ENCODE measurements around the gene SEC61A2. TPM values are rescaled to one million over a fixed set of nuclear protein-coding genes. Genes with fewer than 3 reads are reported as not detected.

The SEC61A2 gene
- total and polyA plus RNA-seq, 10 of the 15 experiments (the other 5 are each of a cell fraction or from before 2014, with no cell fraction given): 3.0 to 36.2 (median 8.6) TPM

GRCh38 chr10:12165036-12165435 lies 35.6 kb downstream of the SEC61A2 start:
- Histone ChIP-seq H3K9me3 (replicated peaks; ENCODE audit: control insufficient read depth, insufficient read depth, low read length) (no peaks in the 10 kb centered on the region), H3K4me2 (ENCODE audit: control insufficient read depth, insufficient read depth) (no peak overlapping the region), H2AFZ (ENCODE audit: control insufficient read depth, low read depth, low read length) (no peak overlapping the region), H3K4me3 (no peak overlapping the region), H4K20me1 (ENCODE audit: control insufficient read depth, insufficient read depth) (no peaks in the 10 kb centered on the region), H3K9ac (ENCODE audit: control insufficient read depth, insufficient read depth, low read length) (no peak overlapping the region), H3K36me3 (ENCODE audit: control insufficient read depth in 2 of 2, insufficient read depth in 2 of 2, low read length in 1 of 2) (peaks cover 18 to 22% of the 10 kb centered on the region in 2 experiments), H3K27me3 (replicated peaks in 1 of 2; ENCODE audit: control insufficient read depth in 2 of 2, insufficient read depth in 2 of 2, low read length in 1 of 2) (no peaks in the 10 kb centered on the region), H3K79me2 (ENCODE audit: control insufficient read depth, insufficient read depth, low read length) (no peaks in the 10 kb centered on the region), H3K4me1 (ENCODE audit: control insufficient read depth, insufficient read depth, low read length) (no peaks in the 10 kb centered on the region), H3K27ac (ENCODE audit: control insufficient read depth, insufficient read depth) (no peak overlapping the region)
- ChIA-PET SMC1A (ENCODE audit: uncharacterized antibody, unreplicated experiment) (no interaction called here), POLR2A (no interaction called here), RAD21 (ENCODE audit: unreplicated experiment) (no interaction called here), CTCF (no interaction called here)
- BruUV-seq (replicated peaks): no TSS peak
- WGBS (ENCODE audit: insufficient coverage, insufficient replicate concordance, low lambda C conversion rate, missing lambda C conversion rate): 63% methylated on average over 3 of the region's 3 CpGs
- no peak for ATAC-seq
- TF ChIP-seq SMAD1 (IDR thresholded peaks at IDR 0.05; ENCODE audit: low read depth, partially characterized antibody) (no peak), ZNF207 (IDR thresholded peaks at IDR 0.05; ENCODE audit: borderline replicate concordance) (no peak), POLR2AphosphoS5 (IDR thresholded peaks at IDR 0.05; ENCODE audit: low read length) (no peak), SMAD5 (IDR thresholded peaks at IDR 0.05; ENCODE audit: low read depth) (no peak), PAX5 (IDR thresholded peaks at IDR 0.05; ENCODE audit: borderline replicate concordance, low read depth, low read length) (no peak), CBFB (IDR thresholded peaks at IDR 0.05; ENCODE audit: low read depth) (no peak), STAT3 (IDR thresholded peaks at IDR 0.05; ENCODE audit: low read depth, low read length) (no peak), CREB1 (IDR thresholded peaks at IDR 0.05; ENCODE audit: low read depth) (no peak), NFYA (IDR thresholded peaks at IDR 0.05; ENCODE audit: borderline replicate concordance, low read depth, low read length) (no peak), ZNF217 (IDR thresholded peaks at IDR 0.05) (no peak), RAD51 (IDR thresholded peaks at IDR 0.05) (no peak), DPF2 (IDR thresholded peaks at IDR 0.05) (no peak), MXI1 (IDR thresholded peaks at IDR 0.05; ENCODE audit: low read depth, low read length) (no peak)
- TF ChIP-seq, protein P1, sequence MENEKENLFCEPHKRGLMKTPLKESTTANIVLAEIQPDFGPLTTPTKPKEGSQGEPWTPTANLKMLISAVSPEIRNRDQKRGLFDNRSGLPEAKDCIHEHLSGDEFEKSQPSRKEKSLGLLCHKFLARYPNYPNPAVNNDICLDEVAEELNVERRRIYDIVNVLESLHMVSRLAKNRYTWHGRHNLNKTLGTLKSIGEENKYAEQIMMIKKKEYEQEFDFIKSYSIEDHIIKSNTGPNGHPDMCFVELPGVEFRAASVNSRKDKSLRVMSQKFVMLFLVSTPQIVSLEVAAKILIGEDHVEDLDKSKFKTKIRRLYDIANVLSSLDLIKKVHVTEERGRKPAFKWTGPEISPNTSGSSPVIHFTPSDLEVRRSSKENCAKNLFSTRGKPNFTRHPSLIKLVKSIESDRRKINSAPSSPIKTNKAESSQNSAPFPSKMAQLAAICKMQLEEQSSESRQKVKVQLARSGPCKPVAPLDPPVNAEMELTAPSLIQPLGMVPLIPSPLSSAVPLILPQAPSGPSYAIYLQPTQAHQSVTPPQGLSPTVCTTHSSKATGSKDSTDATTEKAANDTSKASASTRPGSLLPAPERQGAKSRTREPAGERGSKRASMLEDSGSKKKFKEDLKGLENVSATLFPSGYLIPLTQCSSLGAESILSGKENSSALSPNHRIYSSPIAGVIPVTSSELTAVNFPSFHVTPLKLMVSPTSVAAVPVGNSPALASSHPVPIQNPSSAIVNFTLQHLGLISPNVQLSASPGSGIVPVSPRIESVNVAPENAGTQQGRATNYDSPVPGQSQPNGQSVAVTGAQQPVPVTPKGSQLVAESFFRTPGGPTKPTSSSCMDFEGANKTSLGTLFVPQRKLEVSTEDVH (IDR thresholded peaks at IDR 0.05; ENCODE audit: low read depth, partially characterized antibody): no peak
- TF ChIP-seq, protein P2, sequence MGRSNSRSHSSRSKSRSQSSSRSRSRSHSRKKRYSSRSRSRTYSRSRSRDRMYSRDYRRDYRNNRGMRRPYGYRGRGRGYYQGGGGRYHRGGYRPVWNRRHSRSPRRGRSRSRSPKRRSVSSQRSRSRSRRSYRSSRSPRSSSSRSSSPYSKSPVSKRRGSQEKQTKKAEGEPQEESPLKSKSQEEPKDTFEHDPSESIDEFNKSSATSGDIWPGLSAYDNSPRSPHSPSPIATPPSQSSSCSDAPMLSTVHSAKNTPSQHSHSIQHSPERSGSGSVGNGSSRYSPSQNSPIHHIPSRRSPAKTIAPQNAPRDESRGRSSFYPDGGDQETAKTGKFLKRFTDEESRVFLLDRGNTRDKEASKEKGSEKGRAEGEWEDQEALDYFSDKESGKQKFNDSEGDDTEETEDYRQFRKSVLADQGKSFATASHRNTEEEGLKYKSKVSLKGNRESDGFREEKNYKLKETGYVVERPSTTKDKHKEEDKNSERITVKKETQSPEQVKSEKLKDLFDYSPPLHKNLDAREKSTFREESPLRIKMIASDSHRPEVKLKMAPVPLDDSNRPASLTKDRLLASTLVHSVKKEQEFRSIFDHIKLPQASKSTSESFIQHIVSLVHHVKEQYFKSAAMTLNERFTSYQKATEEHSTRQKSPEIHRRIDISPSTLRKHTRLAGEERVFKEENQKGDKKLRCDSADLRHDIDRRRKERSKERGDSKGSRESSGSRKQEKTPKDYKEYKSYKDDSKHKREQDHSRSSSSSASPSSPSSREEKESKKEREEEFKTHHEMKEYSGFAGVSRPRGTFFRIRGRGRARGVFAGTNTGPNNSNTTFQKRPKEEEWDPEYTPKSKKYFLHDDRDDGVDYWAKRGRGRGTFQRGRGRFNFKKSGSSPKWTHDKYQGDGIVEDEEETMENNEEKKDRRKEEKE (IDR thresholded peaks at IDR 0.05): no peak
- intact Hi-C loops (cut with micrococcal nuclease; ENCODE audit: unreplicated experiment): no loop called here
- no peak for DNase-seq (ENCODE audit: low read depth, low spot score)
- FAIRE-seq: no peak
- in situ Hi-C loops (cut with MboI): no loop called here
